Inflammatory macrophage (primary cell): ENCODE measurements around the gene H6PD.

Experiments
- DNase-seq, 2 donors: peaks; one replicate each; pipeline ENCODE4 v3.0.0-alpha.2; 2020 to 2022

Gene H6PD

GRCh38 chr1:9242338-9242969, 7.9 kb downstream of the H6PD start:
- no peak for DNase-seq

- peak in 1 of 2 donors; percentile 33 for DNase-seq
These were observed 8.6 kb downstream of the H6PD start for GRCh38 chr1:9243066-9243739.

DNA sequence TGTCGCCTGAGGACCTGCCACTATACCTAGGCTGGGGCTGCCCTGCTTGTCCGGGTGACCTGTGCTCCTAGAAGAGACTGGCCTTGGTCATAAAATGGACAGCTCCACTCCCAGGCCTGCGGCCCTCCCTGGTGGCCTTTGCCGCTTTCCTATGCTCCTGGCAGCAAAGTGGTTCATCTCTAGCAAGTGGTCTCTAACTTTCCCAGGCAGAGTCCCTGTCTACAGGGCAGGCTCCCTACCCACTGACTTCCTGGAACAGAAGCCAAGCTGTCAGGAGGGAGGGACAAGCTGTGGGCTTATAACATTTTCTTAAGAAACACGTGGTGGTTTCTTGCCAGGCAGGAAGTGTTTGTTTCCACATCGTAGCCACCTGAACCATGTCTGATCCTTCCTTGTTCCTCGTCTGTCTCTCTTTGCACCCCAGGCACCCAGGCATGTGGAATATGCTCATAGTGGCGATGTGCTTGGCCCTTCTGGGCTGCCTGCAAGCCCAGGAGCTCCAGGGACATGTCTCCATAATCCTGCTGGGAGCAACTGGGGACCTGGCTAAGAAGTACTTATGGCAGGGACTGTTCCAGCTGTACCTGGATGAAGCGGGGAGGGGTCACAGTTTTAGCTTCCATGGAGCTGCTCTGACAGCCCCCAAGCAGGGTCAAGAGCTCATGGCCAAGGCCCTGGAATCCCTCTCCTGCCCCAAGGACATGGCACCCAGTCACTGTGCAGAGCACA, 10.1 kb downstream of the H6PD start:
- DNase-seq = peak; percentile 40 to 64

- DNase-seq = no peak
These were observed 10.7 kb downstream of the H6PD start for GRCh38 chr1:9245230-9245619.

- no peak for DNase-seq
These were observed 11.1 kb downstream of the H6PD start for GRCh38 chr1:9245661-9246060.

DNA sequence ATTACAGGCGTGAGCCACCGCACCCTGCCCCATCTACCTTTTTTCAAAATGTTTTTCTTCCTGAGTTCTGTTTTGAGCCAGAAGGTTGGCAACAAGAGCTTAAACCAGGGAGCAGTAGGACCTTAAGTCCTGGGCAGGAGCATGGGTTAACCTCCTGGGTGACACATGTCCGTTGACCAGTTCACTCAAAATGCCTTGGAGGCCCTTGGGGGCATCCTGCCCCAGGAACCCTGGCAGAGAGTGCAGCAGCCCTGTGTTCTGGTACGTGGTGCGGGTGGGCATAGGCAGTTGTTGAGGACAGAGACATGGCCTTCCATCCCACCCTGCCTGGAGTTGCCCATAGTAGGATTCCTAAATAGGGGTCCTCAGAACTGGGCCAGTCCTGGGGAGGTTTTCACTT, 11.6 kb downstream of the H6PD start:
- no peak for DNase-seq

DNA sequence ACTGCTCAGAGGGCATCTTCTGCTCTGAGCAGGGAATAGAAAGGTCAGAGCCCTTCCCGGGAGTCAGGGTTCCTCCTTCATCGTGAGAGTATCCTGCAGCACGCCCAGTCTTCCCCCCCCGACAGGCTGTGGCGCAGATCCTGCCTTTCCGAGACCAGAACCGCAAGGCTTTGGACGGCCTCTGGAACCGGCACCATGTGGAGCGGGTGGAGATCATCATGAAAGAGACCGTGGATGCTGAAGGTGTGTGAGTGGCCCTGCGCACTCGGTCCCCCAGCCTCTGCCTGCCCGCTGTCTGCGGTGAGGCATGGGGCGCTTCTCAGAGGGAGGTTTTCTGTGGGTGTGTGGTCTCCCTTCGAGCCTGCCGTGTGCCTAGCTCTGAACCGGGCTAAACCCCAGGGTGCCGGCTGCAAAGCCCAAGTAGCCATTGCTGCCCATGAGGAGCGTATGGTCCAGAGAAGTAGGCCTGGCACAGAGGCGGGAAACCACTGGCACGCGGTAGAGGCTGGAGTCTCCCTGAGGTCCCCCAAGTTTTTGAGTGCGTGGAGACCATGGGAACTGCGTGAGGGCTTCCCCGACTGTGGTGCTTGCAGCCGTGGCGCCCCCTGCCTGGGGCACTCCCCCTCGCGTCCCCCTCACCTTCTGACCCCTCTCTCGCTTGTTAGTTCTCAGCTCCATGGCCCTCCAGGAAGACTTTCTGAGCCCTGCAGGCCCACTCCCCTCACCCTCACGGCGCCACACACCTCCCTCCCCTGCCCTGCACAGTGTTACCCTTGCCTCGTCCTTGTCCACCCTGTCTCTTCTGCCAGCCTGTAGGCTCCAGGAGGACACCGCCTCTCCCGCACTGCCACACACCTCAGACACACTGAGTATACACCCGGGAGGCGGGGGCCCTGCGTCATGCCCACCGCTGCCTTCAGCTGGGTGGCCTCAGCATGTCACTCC, 12.5 kb downstream of the H6PD start:
- no peak for DNase-seq

- no peak for DNase-seq
These were observed 13.3 kb downstream of the H6PD start for GRCh38 chr1:9247894-9248293.

- no peak for DNase-seq
These were observed 14.0 kb downstream of the H6PD start for GRCh38 chr1:9248341-9249262.

- DNase-seq = no peak
These were observed 14.6 kb downstream of the H6PD start for GRCh38 chr1:9249263-9249533.

DNA sequence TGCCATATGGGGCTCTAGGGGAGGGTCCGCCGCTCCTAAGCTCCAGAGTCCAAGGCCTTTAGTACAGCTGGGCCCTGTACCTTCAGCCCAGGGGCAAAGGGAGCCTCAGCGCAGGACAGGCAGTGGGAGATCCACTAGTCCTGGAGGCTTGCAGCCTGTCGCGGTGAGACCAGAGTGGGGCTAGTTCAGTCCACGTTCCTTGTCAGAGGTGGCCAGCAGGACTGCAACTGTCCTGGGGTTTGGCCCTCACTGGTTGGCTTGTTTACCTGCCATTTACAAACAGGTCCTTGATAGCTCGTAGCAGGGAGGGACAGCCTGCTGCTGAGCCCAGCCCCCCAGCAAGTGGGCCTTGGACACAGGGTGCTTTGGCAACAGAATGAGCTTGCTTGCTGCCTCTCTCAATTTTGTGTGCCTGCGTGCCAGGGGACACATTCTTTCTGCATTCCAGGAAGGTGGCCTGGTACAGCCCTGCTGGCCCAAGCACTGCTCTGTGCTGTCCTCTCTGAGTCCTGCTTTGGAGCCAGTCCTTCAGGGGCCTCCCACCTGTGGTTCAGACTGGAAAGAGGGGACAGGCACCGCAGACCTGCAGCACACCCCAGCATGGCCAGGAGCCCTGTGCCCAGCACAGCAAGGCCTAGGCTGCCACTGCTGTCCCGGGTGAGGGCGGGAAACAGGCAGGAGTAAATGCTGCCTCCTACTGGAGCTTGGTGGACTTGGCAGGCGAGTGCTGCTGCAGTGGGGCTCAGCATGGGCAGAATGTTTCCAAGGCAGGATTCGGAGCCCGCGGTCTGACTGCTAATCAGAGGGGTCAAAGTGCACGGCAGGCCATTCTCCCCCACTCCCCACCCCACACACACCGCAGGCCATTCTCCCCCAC, 15.2 kb downstream of the H6PD start:
- DNase-seq = peak; percentile 61 to 73

DNA sequence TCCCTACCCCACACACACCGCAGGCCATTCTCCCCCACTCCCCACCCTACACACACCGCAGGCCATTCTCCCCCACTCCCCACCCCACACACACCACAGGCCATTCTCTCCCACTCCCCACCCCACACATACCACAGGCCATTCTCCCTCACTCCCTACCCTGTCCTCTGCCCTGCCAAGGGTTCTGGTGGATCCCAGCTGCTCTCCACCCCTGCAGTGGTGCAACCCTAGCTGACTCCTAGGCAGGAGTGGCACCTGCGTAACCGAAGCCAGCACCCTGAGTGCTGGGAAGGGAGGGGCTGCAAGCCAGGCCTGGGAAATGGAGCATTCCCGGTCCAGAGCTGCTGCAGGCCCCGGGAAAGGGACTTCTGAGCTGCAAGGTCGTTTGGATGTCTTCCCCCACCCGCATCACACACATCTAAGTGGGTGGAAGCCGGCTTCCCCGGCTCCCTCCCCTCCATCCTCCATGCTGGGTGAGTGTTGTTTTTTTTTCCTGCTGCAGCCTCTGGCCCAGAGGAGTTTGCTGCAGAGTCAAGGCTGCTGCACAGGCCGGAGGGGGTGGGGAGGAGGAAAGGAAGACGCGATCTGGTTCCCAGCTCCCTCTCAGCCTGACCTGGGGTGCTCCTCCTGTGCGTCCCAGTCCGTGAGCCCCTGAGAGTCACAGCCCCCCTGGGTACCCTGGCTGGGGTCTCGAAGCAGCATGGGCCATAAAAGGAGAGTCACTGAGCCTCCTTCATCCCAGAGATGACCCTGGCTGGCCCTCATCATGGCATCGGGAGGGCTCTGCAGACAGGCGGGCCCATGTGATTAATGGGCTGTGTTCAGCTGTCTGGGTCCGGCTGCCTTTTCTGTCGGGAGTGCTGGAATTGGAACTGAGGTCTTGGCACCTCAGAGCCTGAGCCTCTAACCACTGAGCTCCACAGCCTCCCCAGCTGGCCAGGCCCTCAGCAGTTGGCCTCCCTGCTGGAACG, 16.1 kb downstream of the H6PD start:
- no peak for DNase-seq

DNA sequence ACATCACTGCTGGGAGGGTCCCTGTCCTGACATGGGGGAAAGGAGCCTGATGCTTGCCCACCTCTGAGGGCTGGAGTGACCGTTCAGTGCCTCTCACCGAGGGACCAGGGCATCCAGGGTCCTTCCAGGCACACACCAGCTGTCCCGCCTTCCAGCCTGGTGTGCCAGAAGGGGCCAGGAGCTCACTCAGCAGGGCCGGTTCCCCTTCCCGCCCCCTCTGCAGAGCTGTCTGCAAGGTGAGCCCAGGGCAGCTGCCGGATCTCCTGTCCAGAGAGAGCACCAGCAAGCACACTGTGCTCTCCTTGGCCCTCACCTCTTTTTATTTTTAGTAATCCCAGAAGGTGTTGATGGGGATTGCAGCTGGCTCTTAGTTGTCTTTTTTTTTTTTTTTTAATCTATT, 16.9 kb downstream of the H6PD start:
- DNase-seq = no peak

- DNase-seq = no peak
These were observed 18.4 kb downstream of the H6PD start for GRCh38 chr1:9253004-9253403.

DNA sequence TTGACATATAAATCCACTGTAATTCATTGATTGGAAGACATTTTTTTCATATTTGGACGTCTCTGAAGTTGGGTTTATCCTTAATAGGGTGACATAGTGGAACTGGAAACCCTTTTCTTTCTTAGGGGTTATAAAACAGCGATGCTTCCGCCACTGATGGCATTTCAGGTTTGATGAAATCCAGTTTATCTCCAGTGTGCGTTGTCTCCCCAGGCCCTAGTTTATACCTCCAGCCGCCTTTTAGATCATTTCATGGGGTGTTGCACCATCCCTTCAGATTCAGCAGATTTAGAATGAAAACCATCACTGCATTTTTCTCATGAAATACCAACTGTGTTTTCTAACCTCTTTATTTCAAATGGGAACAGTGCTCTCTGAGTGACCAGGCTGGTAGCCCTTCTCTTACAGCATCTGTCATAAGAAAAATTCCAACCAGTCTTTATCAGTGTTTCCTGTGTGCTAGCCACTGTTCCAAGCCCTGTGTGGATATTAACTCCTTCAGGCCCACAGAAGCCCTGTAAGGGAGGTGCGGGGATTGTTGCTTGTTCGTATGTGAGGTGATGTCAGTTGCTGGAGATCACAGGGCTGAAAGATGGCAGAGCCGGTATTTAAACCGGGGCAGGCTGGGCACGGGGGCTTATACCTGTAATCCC, 19.0 kb downstream of the H6PD start:
- DNase-seq = no peak

GRCh38 chr1:9256332-9256731, 21.8 kb downstream of the H6PD start:
- no peak for DNase-seq

DNA sequence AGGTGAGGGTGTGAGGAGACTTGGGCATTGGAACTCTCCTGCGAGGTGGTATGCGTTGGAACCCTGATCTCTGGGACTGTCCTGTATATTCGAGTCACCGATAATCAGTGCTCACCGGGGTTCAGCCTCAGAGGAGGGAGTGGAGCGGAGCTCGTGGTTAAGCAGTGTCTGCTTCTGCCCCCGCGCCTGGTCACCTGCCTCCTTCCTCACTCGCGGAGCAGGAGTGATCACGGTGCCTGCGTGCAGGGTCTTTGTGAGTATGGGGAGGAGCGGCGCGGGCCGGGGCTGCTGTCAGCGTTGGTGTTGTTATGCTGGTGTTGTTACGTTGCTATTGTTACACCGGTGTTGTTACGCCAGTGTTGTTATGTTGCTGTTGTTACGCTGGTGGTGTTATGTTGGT, 23.3 kb downstream of the H6PD start:
- no peak for DNase-seq

DNA sequence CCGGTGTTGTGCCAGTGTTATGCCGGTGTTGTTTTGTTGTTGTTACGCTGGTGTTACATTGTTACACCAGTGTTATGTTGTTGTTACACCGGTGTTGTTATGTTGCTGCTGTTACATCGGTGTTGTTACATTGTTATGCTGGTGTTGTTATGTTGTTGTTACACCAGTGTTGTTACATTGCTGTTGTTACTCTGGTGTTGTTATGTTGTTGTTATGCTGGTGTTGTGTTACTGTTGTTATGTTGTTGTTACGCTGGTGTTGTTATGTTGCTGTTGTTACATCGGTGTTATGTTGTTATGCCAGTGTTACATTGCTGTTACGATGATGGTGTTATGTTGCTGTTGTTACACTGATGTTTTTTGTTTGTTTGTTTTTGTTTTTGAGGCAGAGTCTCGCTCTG, 24.1 kb downstream of the H6PD start:
- DNase-seq = no peak
